ENCODE data around the gene GPANK1.

GPANK1 gene

DNA sequence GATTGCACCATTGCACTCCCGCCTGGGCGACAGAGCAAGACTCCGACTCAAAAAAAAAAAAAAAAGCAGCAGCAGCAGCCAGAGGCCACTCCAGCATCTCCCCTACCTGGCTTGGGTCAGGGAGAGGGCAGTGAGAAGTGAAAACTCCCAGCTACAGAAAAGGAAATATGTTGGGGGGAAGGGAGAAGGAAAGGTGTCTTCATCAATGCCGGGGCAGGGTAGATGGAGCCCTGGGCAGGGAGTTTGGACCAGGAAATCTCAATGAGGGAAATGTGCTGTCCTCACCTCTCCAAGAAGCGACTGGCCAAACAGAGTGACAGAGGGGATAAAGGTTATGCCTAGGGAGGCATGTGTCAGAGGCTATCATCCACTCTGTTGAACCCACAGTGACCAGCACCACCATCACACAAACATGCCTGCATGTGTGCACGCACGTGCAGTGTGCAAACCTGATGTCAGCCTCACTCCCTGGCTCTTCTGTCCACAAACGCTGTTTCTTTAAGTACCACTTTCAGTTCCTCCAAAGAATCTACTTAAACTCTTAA is 50.6 kb downstream of the GPANK1 start:
- Mint-ChIP-seq H3K27ac (no peak overlapping the region), H3K4me3 (no peak overlapping the region), H3K27me3 (no peaks in the 10 kb centered on the region), H3K9me3 (no peaks in the 10 kb centered on the region), H3K4me1 (ENCODE audit: low read depth) (peaks cover 35% of the 10 kb centered on the region), H3K36me3 (ENCODE audit: low read depth) (peaks cover 13% of the 10 kb centered on the region)
- no peak for DNase-seq

Measured in activated T-cell treated with anti-CD3 and anti-CD28 coated beads, Interleukin-2, amount 50 U/mL, for 24 hours (primary cell).